A549 (cell line): ENCODE results near the gene CCNG2. TPM values are rescaled to one million over a fixed set of nuclear protein-coding genes. Genes with fewer than 3 reads are reported as not detected.
A peak's percentile ranks its signal among the peaks of the same experiment; 100 is the strongest.

Experiments
- ATAC-seq, 2 experiments: fragments of 200-7000 bp in 1 of 2; fragments of >200 bp in 1 of 2; cut with Nextera tagmentation in 1 of 2; cut with Tn5 transposase in 1 of 2; 3 replicates each; pipeline versions ENCODE4 v1.8.0 to v1.9.1; 2018 to 2020; ENCODE audit warnings: mild to moderate bottlenecking in 1 of 2, moderate library complexity in 1 of 2
- CTCF ChIA-PET: fragments of 300-600 bp; sonication (Branson Sonifier 250); formaldehyde crosslinking; extraction: SDS; loops from one replicate; lab custom pipeline; 2021; ENCODE audit warnings: antibody characterized with exemption, inconsistent platforms; lab: Yijun Ruan, JAX
- POLR2A ChIA-PET: fragments of 350-600 bp; formaldehyde crosslinking; extraction: SDS; loops from one replicate; lab custom pipeline; 2021; ENCODE audit warnings: antibody characterized with exemption, inconsistent platforms; lab: Yijun Ruan, JAX
- DNase-seq, 2 experiments: peaks; one replicate each; pipeline versions ENCODE4 v3.0.0 to v3.0.0-alpha.2; 2011 to 2016; ENCODE audit warnings: low read depth in 1 of 2, low spot score in 1 of 2
- FAIRE-seq: peaks from 2 replicates; lab custom pipeline; 2011; peaks lifted over from hg19 to GRCh38; lab: Jason Lieb, UNC
- H3K27ac ChIP-seq, 2 experiments: fragments of >200 bp; sonication (Bioruptor Twin); formaldehyde crosslinking; 3 replicates each; pipeline ENCODE4 v1.5.1; 2016 to 2017
- H3K4me1 ChIP-seq: fragments of >200 bp; sonication (Bioruptor Twin); formaldehyde crosslinking; 3 replicates; pipeline ENCODE4 v1.6.1; 2016
- H3K4me2 ChIP-seq: fragments of >200 bp; sonication (Bioruptor Twin); formaldehyde crosslinking; 3 replicates; pipeline ENCODE4 v1.6.1; 2016
- H3K4me3 ChIP-seq: fragments of >200 bp; sonication (Bioruptor Twin); formaldehyde crosslinking; 3 replicates; pipeline ENCODE4 v1.5.1; 2016
- H3K9me3 ChIP-seq: fragments of >200 bp; sonication (Bioruptor Twin); formaldehyde crosslinking; 3 replicates; pipeline ENCODE4 v1.6.1; 2016
- CHD2 ChIP-seq: fragments of 150-350 bp; IDR thresholded peaks from 2 replicates; pipeline ENCODE4 v1.6.1; 2014; ENCODE audit warnings: low read length; ENCODE audit not compliant: partially characterized antibody
- FOSB ChIP-seq: fragments of 250-450 bp; sonication (Bioruptor Pico); IDR thresholded peaks from 2 replicates; pipeline ENCODE4 v1.5.0; 2020; ENCODE audit warnings: mild to moderate bottlenecking, moderate library complexity
- FOXS1 ChIP-seq: fragments of 250-450 bp; sonication (Bioruptor Pico); IDR thresholded peaks from 2 replicates; pipeline ENCODE4 v1.5.0; 2020; ENCODE audit warnings: mild to moderate bottlenecking, moderate library complexity
- GATA3 ChIP-seq: IDR thresholded peaks from 2 replicates; pipeline ENCODE4 v1.6.1; 2012; ENCODE audit warnings: borderline replicate concordance
- HDAC2 ChIP-seq: fragments of 200-600 bp; sonication (generic); IDR thresholded peaks from 2 replicates; pipeline ENCODE4 v1.6.1; 2016
- JUN ChIP-seq, 2 experiments: fragments of >200 bp; sonication (Bioruptor Twin); formaldehyde crosslinking; IDR thresholded peaks; 2 replicates in 1 of 2; 3 replicates in 1 of 2; pipeline ENCODE4 v1.6.1; 2016 to 2017
- JUNB ChIP-seq: fragments of >200 bp; sonication (Bioruptor Twin); formaldehyde crosslinking; IDR thresholded peaks from 2 replicates; pipeline ENCODE4 v1.6.1; 2016
- KDM1A ChIP-seq: fragments of 200-600 bp; sonication (generic); IDR thresholded peaks from 2 replicates; pipeline ENCODE4 v1.6.1; 2016; ENCODE audit warnings: low read depth, mild to moderate bottlenecking
- KDM5A ChIP-seq: fragments of 200-600 bp; sonication (generic); IDR thresholded peaks from 2 replicates; pipeline ENCODE4 v1.6.1; 2016; ENCODE audit warnings: antibody characterized with exemption, mild to moderate bottlenecking
- NPAS2 ChIP-seq: fragments of 250-450 bp; sonication (Bioruptor Pico); IDR thresholded peaks from 2 replicates; pipeline ENCODE4 v1.8.0; 2022; ENCODE audit warnings: mild to moderate bottlenecking, moderate library complexity, borderline replicate concordance
- POLR2A ChIP-seq: IDR thresholded peaks from 2 replicates; pipeline ENCODE4 v1.6.1; 2012; ENCODE audit warnings: mild to moderate bottlenecking, low read length
- ZSCAN20 ChIP-seq: fragments of 250-450 bp; sonication (Bioruptor Pico); IDR thresholded peaks from 2 replicates; pipeline ENCODE4 v1.8.0; 2022; ENCODE audit warnings: mild to moderate bottlenecking, moderate library complexity
- WGBS: methylation state at CpG from one replicate; pipeline ENCODE4 v1.1.6; 2017; ENCODE audit errors: missing lambda C conversion rate; 5-methylcytosine and 5-hydroxymethylcytosine counted together
- polyA minus RNA-seq: library from RNA; depleted of rRNA, polyadenylated mRNA; stranded (reverse); fragments of >200 nt; gene quantifications from 2 replicates; pipeline ENCODE4 v1.2.3, GENCODE V29; 2011; rRNA and poly(A)+ RNA removed
- polyA plus RNA-seq, 4 experiments: library from polyadenylated mRNA; depleted of rRNA in 3 of 4; stranded (reverse); fragments of >200 nt; fragmentation: RNase III in 1 of 4; extraction: RNeasy Plus Mini Kit Qiagen cat#74134 plus additional on column Dnase treatment in 1 of 4; gene quantifications; 2 replicates in 3 of 4; 3 replicates in 1 of 4; pipeline ENCODE4 v1.2.3, GENCODE V29; 2011 to 2017
- TF ChIP-seq, protein P1 (sequence below): fragments of 450-650 bp; IDR thresholded peaks from 2 replicates; pipeline ENCODE4 v1.6.1; 2014; ENCODE audit warnings: antibody characterized with exemption
- TF ChIP-seq, protein P2 (sequence below): fragments of 250-450 bp; sonication (Bioruptor Pico); IDR thresholded peaks from 2 replicates; pipeline ENCODE4 v1.5.0; 2020; ENCODE audit warnings: low read depth, mild to moderate bottlenecking, moderate library complexity
- TF ChIP-seq, protein P3 (sequence below): fragments of >200 bp; sonication (Bioruptor Twin); formaldehyde crosslinking; IDR thresholded peaks from 3 replicates; pipeline ENCODE4 v1.6.1; 2016
- TF ChIP-seq, protein P4 (sequence below): fragments of 200-600 bp; sonication (generic); IDR thresholded peaks from 2 replicates; pipeline ENCODE4 v1.6.1; 2016; ENCODE audit warnings: antibody characterized with exemption, mild to moderate bottlenecking, moderate library complexity
- TF ChIP-seq, protein P5 (sequence below): IDR thresholded peaks from 2 replicates; pipeline ENCODE4 v1.6.1; 2012
- TF ChIP-seq, protein P6 (sequence below): IDR thresholded peaks from 2 replicates; pipeline ENCODE4 v1.6.1; 2012
- TF ChIP-seq, protein P7 (sequence below): IDR thresholded peaks from 2 replicates; pipeline ENCODE4 v1.6.1; 2012; ENCODE audit warnings: low read depth, borderline replicate concordance

The CCNG2 gene, protein sequence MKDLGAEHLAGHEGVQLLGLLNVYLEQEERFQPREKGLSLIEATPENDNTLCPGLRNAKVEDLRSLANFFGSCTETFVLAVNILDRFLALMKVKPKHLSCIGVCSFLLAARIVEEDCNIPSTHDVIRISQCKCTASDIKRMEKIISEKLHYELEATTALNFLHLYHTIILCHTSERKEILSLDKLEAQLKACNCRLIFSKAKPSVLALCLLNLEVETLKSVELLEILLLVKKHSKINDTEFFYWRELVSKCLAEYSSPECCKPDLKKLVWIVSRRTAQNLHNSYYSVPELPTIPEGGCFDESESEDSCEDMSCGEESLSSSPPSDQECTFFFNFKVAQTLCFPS
- 9.8 and 10.2 TPM in 2 replicates for polyA plus RNA-seq (2011; rRNA removed)
- 0.91 and 1.2 TPM in 2 replicates for polyA plus RNA-seq (2012; cell fraction: cytosol; rRNA removed)
- 0.44 and 0.98 TPM in 2 replicates for polyA plus RNA-seq (2012; cell fraction: nucleus; rRNA removed)
- 2.1 to 4.5 TPM (median 3.9 TPM) in 3 replicates for polyA plus RNA-seq (2017; fragmentation: RNase III; extraction: RNeasy Plus Mini Kit Qiagen cat#74134 plus additional on column Dnase treatment)
- 1.9 and 2.1 TPM in 2 replicates for polyA minus RNA-seq

DNA sequence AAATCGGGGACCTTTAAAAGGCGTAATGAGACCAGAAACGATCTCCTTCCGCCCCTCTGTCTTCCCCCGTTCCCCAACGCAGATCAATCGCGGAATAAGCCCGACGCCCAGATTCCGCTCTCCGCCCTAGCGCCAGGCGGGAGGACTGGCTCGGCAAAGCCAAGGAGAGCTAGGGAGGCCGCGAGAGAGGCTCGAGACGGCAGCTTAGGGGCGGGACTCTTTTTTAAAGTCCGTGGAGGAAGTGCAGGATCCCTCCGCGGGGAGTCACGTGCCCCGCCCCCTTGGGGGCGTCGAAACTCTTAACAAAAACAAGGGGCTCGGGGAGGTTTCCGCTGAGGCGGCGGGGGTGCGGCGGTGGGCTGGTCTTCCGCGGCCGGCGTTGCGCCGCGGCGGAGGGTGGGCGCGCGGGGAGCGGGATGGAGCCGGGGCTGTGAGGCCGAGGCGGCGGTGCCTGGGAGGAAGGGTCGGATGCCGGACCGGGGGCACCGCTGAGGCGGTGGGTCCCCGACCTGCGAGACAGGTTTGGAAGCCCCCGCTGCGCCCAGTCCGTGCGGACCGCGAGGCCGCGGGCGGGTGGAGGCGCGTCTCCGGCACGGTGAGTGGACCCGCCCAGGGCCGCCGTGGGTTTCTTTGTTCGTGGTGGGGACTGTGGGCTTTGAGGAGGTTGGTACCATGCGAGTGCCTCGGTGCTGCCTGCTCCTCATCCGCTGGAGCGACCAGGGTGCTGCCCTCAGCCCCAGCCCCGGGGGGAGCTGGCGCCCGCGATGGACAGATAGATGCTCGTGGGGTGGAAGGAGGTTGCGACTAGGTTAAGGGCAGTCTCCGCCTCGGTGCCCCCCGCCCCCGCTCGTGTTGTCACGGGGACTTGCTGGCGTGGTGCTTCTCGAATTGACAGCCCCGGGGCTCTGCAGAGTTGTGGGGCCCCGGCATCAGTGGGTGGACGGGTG lies at the start of gene CCNG2:
CCNG2 (plus strand) TSS at position 296 of the 947 bp plus-strand sequence. CDS start 1,326 bp downstream, outside the sequence.
- Histone ChIP-seq H3K4me2 (peak within 1 kb of the TSS; percentile 93), H3K27ac (peak within 1 kb of the TSS; percentile 76 to 99), H3K4me1 (peaks cover 12% of the 10 kb centered on the region; the same call in 2 of the 3 replicates), H3K4me3 (peak within 1 kb of the TSS; percentile 80), H3K9me3 (no peaks in the 10 kb centered on the region)
- FAIRE-seq = no peak
- ChIA-PET CTCF (no interaction called here), POLR2A (interaction anchor here (0.9 to 1.0 kb wide), 2 partner anchors 62 to 81 kb away, joined by 6 to 7 read pairs; partner anchors contain the start of gene CCNI)
- TF ChIP-seq, protein P1, sequence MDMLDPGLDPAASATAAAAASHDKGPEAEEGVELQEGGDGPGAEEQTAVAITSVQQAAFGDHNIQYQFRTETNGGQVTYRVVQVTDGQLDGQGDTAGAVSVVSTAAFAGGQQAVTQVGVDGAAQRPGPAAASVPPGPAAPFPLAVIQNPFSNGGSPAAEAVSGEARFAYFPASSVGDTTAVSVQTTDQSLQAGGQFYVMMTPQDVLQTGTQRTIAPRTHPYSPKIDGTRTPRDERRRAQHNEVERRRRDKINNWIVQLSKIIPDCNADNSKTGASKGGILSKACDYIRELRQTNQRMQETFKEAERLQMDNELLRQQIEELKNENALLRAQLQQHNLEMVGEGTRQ = peak; percentile 83
- TF ChIP-seq HDAC2 = peak; percentile 91; the same call in 1 of the 2 replicates
- peak; percentile 42; the same call in 1 of the 2 replicates for TF ChIP-seq KDM1A
- peak; percentile 63 to 84; a peak in 4 of 5 replicates for TF ChIP-seq JUN (IDR thresholded peaks at IDR 0.05)
- TF ChIP-seq, protein P2, sequence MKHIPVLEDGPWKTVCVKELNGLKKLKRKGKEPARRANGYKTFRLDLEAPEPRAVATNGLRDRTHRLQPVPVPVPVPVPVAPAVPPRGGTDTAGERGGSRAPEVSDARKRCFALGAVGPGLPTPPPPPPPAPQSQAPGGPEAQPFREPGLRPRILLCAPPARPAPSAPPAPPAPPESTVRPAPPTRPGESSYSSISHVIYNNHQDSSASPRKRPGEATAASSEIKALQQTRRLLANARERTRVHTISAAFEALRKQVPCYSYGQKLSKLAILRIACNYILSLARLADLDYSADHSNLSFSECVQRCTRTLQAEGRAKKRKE (CRISPR knock-in tag) = no peak
- TF ChIP-seq FOXS1 (CRISPR knock-in tag) = 0 out of 2 replicates have a peak, but pooled peaks have one; percentile 30
- TF ChIP-seq ZSCAN20 = no peak
- peak; percentile 23; the same call in 1 of the 2 replicates for TF ChIP-seq POLR2A
- TF ChIP-seq, protein P3, sequence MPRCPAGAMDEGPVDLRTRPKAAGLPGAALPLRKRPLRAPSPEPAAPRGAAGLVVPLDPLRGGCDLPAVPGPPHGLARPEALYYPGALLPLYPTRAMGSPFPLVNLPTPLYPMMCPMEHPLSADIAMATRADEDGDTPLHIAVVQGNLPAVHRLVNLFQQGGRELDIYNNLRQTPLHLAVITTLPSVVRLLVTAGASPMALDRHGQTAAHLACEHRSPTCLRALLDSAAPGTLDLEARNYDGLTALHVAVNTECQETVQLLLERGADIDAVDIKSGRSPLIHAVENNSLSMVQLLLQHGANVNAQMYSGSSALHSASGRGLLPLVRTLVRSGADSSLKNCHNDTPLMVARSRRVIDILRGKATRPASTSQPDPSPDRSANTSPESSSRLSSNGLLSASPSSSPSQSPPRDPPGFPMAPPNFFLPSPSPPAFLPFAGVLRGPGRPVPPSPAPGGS = 0 out of 3 replicates have a peak, but pooled peaks have one; percentile 18
- TF ChIP-seq, protein P4, sequence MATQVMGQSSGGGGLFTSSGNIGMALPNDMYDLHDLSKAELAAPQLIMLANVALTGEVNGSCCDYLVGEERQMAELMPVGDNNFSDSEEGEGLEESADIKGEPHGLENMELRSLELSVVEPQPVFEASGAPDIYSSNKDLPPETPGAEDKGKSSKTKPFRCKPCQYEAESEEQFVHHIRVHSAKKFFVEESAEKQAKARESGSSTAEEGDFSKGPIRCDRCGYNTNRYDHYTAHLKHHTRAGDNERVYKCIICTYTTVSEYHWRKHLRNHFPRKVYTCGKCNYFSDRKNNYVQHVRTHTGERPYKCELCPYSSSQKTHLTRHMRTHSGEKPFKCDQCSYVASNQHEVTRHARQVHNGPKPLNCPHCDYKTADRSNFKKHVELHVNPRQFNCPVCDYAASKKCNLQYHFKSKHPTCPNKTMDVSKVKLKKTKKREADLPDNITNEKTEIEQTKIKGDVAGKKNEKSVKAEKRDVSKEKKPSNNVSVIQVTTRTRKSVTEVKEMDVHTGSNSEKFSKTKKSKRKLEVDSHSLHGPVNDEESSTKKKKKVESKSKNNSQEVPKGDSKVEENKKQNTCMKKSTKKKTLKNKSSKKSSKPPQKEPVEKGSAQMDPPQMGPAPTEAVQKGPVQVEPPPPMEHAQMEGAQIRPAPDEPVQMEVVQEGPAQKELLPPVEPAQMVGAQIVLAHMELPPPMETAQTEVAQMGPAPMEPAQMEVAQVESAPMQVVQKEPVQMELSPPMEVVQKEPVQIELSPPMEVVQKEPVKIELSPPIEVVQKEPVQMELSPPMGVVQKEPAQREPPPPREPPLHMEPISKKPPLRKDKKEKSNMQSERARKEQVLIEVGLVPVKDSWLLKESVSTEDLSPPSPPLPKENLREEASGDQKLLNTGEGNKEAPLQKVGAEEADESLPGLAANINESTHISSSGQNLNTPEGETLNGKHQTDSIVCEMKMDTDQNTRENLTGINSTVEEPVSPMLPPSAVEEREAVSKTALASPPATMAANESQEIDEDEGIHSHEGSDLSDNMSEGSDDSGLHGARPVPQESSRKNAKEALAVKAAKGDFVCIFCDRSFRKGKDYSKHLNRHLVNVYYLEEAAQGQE = peak; percentile 30; the same call in 1 of the 2 replicates
- TF ChIP-seq, protein P5, sequence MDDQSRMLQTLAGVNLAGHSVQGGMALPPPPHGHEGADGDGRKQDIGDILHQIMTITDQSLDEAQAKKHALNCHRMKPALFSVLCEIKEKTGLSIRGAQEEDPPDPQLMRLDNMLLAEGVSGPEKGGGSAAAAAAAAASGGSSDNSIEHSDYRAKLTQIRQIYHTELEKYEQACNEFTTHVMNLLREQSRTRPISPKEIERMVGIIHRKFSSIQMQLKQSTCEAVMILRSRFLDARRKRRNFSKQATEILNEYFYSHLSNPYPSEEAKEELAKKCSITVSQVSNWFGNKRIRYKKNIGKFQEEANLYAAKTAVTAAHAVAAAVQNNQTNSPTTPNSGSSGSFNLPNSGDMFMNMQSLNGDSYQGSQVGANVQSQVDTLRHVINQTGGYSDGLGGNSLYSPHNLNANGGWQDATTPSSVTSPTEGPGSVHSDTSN = peak; percentile 89
- TF ChIP-seq, protein P6, sequence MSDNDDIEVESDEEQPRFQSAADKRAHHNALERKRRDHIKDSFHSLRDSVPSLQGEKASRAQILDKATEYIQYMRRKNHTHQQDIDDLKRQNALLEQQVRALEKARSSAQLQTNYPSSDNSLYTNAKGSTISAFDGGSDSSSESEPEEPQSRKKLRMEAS = peak; percentile 86
- 0 out of 2 replicates have a peak, but pooled peaks have one; percentile 47 for TF ChIP-seq KDM5A
- TF ChIP-seq, protein P7, sequence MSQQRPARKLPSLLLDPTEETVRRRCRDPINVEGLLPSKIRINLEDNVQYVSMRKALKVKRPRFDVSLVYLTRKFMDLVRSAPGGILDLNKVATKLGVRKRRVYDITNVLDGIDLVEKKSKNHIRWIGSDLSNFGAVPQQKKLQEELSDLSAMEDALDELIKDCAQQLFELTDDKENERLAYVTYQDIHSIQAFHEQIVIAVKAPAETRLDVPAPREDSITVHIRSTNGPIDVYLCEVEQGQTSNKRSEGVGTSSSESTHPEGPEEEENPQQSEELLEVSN = peak; percentile 49; the same call in 1 of the 2 replicates
- 0 out of 2 replicates have a peak, but pooled peaks have one; percentile 37 for TF ChIP-seq NPAS2 (CRISPR knock-in tag)
- TF ChIP-seq JUNB = no peak
- peak; percentile 67 for TF ChIP-seq CHD2
- no peak for TF ChIP-seq FOSB
- peak; percentile 23; the same call in 1 of the 2 replicates for TF ChIP-seq GATA3
- WGBS = 2% methylated on average over 25 of the region's 94 CpGs
- ATAC-seq = peak; percentile 56 to 57
- DNase-seq = peak; percentile 8 to 26
